Measurements from ENCODE around the gene ATP8A1. TPM values are rescaled to one million over a fixed set of nuclear protein-coding genes. Genes with fewer than 3 reads are reported as not detected.

The ATP8A1 gene
- total RNA-seq, 2 experiments from 2014 or later = 80.0 to 141 TPM

DNA sequence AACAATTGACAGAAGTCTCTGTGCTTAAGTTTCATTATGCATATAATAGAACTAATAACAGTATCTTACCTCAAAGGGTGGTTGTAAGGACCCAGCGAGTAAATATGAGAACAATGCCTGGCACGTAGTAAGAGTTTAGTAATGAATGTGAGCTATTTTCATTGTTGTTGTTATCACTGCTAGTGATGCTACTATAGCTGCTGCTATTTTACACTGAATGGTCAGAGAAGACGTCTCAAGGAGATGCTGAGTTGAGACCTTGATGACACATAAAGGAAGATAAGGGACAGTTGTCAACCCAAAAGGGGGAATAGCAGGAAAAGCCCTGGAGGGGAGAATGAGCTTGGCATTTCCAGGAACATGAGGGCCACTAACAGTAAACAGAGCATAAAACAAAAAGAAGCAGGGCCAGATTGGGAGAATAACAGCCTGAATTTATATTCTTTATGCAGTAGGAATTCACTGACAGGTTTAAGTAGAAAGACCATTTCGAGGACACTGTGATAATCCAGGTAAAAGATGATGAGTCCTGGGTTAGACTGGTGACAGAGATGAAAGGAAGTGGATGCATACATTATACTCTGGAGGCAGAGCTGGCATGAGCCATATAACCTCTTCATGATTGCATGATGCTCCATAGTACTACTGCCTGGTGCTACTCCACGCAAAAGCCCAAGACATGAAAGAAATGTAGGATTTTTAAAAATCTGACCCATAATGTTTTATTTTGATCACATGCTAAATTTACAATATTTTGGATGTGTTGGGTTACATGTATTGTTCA is 23.1 kb downstream of the ATP8A1 start:
- peaks cover 4% of the 10 kb centered on the region; the same call in 1 of the 2 replicates for H4K20me1 ChIP-seq (ENCODE audit: insufficient read depth, low read length)
- no TSS peak for BruUV-seq (replicated peaks)
- H3K9me2 ChIP-seq (ENCODE audit: insufficient read depth, low read length) = no peaks in the 10 kb centered on the region
- CTCF ChIA-PET (ENCODE audit: unreplicated experiment) = interaction anchor here (1.0 kb wide), 1 partner anchor 13 kb away, joined by 3 read pairs; no protein-coding TSS in a partner anchor
- H3K4me1 ChIP-seq (ENCODE audit: insufficient read depth, low read length, poor library complexity, severe bottlenecking) = peaks cover 99% of the 10 kb centered on the region
- peak overlapping the region; percentile 18 for H3K4me3 ChIP-seq (ENCODE audit: low read depth, low read length, poor library complexity, severe bottlenecking)
- peak overlapping the region; percentile 33 for H3K27ac ChIP-seq (ENCODE audit: low read depth, low read length, poor library complexity, severe bottlenecking)
- DNase-seq (ENCODE audit: low spot score) = no peak
- TF ChIP-seq, protein P1, sequence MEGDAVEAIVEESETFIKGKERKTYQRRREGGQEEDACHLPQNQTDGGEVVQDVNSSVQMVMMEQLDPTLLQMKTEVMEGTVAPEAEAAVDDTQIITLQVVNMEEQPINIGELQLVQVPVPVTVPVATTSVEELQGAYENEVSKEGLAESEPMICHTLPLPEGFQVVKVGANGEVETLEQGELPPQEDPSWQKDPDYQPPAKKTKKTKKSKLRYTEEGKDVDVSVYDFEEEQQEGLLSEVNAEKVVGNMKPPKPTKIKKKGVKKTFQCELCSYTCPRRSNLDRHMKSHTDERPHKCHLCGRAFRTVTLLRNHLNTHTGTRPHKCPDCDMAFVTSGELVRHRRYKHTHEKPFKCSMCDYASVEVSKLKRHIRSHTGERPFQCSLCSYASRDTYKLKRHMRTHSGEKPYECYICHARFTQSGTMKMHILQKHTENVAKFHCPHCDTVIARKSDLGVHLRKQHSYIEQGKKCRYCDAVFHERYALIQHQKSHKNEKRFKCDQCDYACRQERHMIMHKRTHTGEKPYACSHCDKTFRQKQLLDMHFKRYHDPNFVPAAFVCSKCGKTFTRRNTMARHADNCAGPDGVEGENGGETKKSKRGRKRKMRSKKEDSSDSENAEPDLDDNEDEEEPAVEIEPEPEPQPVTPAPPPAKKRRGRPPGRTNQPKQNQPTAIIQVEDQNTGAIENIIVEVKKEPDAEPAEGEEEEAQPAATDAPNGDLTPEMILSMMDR (conservative IDR thresholded peaks at IDR 0.05; ENCODE audit: low read length) = no peak
- TF ChIP-seq EZH2phosphoT487 (IDR thresholded peaks at IDR 0.05; ENCODE audit: borderline replicate concordance, low read depth, low read length) = no peak
- POLR2A ChIA-PET = interaction anchor here (0.7 to 3.4 kb wide), 14 partner anchors 8 to 42 kb away, joined by 3 to 35 read pairs (median 4); partner anchors contain the start of gene ATP8A1
- H3K4me2 ChIP-seq (ENCODE audit: low read length) = peak overlapping the region; percentile 53
- intact Hi-C loops (cut with micrococcal nuclease; ENCODE audit: unreplicated experiment) = no loop called here
- H3K79me2 ChIP-seq (ENCODE audit: insufficient read depth, low read depth, low read length) = peaks cover 100% of the 10 kb centered on the region
- no peaks in the 10 kb centered on the region for H3K9me3 ChIP-seq (ENCODE audit: low read length)
- peaks cover 65% of the 10 kb centered on the region for H3K36me3 ChIP-seq (ENCODE audit: insufficient read depth, low read length)
- no peak overlapping the region for H2AFZ ChIP-seq (ENCODE audit: low read length)

DNA sequence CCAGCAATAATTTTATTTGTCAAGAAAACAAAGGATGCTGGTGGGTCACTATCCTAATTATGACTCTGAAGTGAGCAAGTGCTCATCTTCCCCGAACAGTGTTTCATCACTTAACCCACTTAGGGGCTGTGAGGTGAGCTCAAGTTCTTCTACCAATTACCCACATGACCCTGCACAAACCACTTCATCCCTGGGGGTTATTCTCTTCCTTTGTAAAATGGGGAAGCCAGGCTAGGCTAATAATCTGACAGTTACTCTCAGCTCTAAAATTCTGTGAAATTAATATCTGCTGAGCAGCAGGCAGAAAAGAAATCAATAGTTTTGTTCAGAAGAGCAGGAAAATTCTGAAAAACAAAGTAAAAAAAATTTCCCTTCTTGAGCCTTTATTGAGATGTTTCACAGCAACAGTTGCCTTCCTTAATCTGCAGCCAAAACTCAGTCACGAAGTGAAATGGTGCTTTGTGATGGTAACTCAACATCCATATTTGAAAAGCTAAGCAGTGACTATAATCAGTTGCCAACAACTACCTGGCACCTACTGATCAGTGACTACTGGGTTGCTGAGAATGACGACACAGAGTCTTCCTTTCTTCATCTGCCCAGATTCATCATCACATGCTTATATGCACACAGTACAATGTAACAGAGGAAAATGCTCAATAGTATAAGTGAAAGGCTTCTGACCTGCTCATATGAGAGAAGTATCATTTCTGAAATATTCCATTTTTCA is 24.1 kb downstream of the ATP8A1 start:
- H3K36me3 ChIP-seq (ENCODE audit: insufficient read depth, low read length) = peaks cover 64% of the 10 kb centered on the region
- peak overlapping the region; percentile 18 for H3K4me3 ChIP-seq (ENCODE audit: low read depth, low read length, poor library complexity, severe bottlenecking)
- DNase-seq (ENCODE audit: low spot score) = no peak
- peak overlapping the region; percentile 33 for H3K27ac ChIP-seq (ENCODE audit: low read depth, low read length, poor library complexity, severe bottlenecking)
- peak overlapping the region; percentile 53 for H3K4me2 ChIP-seq (ENCODE audit: low read length)
- peaks cover 99% of the 10 kb centered on the region for H3K4me1 ChIP-seq (ENCODE audit: insufficient read depth, low read length, poor library complexity, severe bottlenecking)
- intact Hi-C loops (cut with micrococcal nuclease; ENCODE audit: unreplicated experiment) = no loop called here
- peaks cover 4% of the 10 kb centered on the region; the same call in 1 of the 2 replicates for H4K20me1 ChIP-seq (ENCODE audit: insufficient read depth, low read length)
- ChIA-PET POLR2A (interaction anchor here (1.1 to 3.4 kb wide), 6 partner anchors 9 to 38 kb away, joined by 4 to 35 read pairs (median 10); partner anchors contain the start of gene ATP8A1), CTCF (ENCODE audit: unreplicated experiment) (no interaction called here)
- H3K79me2 ChIP-seq (ENCODE audit: insufficient read depth, low read depth, low read length) = peaks cover 100% of the 10 kb centered on the region
- no TSS peak for BruUV-seq (replicated peaks)
- no peaks in the 10 kb centered on the region for H3K9me2 ChIP-seq (ENCODE audit: insufficient read depth, low read length)
- H3K9me3 ChIP-seq (ENCODE audit: low read length) = no peaks in the 10 kb centered on the region
- no peak for TF ChIP-seq EZH2phosphoT487 (IDR thresholded peaks at IDR 0.05; ENCODE audit: borderline replicate concordance, low read depth, low read length)
- TF ChIP-seq, protein P1 (conservative IDR thresholded peaks at IDR 0.05; ENCODE audit: low read length) = no peak
- no peak overlapping the region for H2AFZ ChIP-seq (ENCODE audit: low read length)
